GM19035 (cell line): ENCODE data around the gene SETSIP.
"Not testable (repeated sequence)": the region's sequence is repeated elsewhere in the genome, so short reads cannot be mapped to it uniquely, and the experiment has no call there.

ENCODE experiments used
- ATAC-seq: cut with Tn5 transposase; IDR thresholded peaks from one replicate; pipeline ENCODE4 v1.9.1; 2021; ENCODE audit not compliant: unreplicated experiment

The SETSIP gene

GRCh38 chr1:92065042-92065441 is 10.2 kb downstream of the SETSIP start:
- ATAC-seq: no peak

- ATAC-seq: no peak
Measured at GRCh38 chr1:92051948-92052347, 23.3 kb downstream of the SETSIP start.

DNA sequence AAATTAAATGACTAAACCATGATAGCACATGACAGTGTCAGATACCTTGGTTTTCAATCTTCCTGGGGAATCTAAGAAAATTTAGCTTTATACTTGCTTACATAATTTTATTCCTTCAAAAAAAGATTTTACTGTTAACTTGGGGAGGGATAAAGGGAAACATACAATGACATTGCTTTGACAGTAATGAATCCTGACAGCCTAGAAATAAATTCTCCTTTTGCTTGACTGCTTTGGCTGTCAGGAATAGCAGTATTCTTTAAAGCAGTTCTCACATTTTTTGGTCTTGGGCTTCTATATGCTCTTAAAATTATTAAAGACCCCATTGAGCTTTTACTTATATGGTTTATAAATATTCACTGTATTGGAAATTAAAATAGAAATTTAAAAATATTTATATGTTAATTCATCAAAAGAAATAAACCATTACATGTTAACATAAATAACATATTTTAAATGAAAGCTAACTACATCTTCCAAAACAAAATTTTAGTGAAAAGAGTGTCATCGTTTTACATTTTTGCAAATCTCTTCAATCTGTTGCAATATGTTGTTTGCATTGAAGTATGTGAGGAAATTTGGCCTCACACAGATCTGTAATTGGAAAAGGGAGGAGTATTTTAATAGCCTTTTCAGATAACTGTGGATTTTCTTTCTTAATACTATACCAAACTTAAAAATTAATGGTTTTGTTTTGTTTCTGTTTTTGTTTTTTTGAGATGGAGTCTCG is 29.3 kb downstream of the SETSIP start:
- no peak for ATAC-seq

DNA sequence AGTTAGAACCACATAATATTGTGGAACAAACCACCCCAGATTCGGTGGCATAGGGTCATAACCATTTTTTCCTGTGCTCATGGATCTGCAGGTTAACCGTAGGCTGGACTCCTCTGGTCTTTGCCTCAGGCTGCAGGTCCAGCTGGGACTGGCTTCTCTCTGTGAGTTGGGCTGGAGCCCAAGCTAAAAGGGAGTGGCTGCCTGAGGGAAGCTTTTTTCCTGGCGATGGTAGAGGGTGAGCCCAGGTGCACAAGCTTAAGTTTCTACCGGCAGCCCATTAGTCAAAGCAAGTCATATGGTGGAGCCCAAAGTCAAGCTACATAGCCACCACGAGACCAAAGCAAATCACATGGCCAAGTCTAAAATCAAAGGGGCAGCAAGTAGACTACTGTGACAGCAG is 31.6 kb downstream of the SETSIP start:
- ATAC-seq: no peak

- no peak for ATAC-seq
Measured at GRCh38 chr1:92040971-92041370, 34.2 kb downstream of the SETSIP start.

DNA sequence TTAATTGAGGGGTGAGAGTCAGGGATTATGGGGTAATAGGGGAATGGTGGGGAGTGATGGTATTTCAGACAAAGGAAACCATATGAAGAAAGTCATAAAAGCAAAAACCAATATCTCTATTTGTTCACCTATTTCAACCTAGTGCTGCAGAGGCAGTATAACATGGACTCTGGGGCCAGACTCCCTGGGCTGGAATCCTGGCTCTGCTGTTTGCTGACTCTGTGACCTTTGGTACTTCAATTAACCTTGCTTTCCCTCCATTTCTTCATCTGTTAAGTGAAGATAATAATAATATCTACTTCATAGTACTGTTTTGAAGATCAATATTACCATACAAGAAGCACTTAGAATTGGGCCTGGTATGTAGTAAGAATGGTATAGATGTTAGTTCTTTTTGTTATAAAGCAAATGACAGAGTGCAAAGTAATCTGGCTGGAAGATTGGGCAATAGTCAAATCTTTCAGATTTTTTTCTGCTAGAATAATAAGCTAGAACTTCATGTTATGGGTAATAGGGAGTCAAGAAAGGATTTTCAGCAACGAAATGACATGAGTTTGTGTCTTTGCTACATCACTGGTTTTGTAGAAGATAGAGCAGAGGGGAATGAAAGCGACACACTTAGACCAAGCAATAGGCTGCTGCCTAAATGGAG is 36.4 kb downstream of the SETSIP start:
- ATAC-seq: no peak

DNA sequence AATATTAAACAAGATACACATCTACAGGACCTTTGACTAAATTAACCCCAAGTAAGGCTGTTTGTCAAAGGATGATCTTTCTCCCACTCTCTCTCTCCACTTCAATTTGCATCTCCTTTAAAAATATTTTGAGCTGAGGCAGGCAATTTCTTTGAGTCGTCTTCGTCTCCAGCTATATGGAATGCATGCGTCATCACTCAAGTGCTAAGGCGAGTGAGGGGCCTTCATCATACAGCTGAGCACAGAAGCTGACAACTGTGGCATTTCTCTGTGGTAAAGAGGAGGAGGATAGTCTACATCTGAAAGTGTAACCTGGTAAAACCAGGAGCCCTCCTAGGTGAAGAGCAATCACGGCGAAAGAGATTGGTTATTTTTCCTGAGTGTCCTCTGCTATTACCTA is 37.8 kb downstream of the SETSIP start:
- ATAC-seq: no peak

DNA sequence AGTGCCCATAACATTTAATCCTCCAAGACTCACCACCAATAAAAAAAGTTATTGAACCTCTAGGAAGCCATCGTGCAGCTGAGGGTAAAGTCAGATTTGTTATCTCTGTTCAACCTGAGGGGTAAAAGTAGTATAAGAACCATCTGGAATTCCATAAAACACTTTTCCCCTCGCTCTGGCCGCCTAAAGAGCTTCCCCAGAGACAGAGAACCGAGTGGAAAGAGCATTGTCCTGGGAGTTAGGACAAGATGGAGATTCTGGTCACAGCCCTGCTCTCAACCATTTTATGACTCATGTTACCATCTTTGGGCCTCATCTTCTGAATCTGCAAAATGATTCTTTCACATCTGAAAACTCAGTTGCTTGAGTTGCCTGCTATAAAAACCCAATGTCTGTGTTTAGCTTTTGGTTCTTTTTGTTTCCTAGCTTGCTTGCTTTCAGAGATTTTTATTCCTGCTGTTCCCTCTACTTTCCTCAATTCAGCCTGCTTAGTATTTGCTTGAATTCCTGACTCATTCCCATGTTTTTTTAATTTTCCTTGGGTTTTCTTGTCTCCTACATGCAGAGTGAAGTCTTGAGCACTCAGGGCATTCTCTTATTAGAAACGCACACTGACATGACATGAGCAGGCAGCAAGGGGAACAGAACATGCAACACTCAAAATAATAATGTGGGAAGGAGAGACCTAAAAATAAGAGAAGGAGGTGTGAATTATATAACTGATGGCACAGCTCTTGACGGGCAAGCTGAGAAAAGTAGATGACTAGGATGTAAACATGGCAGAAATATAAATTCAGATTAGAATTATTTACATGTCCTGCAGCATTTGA is 43.7 kb downstream of the SETSIP start:
- ATAC-seq: no peak

GRCh38 chr1:92030656-92031107 is 44.5 kb downstream of the SETSIP start:
- ATAC-seq: no peak

DNA sequence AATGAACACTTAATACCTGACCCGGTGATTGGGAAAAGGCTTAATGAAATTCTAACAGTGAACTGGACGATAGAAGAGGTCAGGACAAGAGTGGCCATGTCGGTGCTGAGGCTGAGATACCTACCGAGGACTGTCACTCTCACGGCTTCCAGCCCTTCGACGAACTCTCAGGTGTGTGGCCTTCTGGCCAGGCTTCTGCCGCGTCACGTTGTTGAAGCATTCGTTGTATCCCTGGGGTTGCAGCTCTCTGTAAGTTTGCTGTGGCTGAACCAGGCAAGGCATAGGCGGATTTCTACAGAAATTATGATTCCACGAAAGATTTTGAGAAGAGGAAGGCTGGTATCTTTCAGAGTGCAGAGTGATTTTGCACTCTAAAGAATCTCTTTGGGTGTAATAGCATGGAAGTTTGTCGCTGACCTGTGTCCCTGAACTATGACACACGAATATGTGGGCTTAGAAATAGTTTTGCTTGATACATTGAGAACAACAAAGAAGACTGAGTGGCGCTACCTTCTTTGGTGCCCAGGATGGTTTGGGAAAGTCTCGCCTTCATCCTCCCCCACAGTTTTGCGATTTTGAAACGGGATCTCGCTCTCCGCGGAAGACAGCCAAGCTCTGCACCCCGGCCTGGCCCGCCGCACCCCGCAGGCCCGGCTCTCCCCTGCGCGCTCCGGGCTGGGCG is 45.8 kb downstream of the SETSIP start:
- no peak for ATAC-seq

- no peak for ATAC-seq
Measured at GRCh38 chr1:92026806-92027205, 48.4 kb downstream of the SETSIP start.

GRCh38 chr1:92026042-92026441 is 49.2 kb downstream of the SETSIP start:
- ATAC-seq: not testable (repeated sequence)
